Fibroblast of skin of right biceps (primary cell): ENCODE measurements around the gene RET.
A peak's percentile ranks its signal among the peaks of the same experiment; 100 is the strongest.
"Not testable (repeated sequence)": the region's sequence is repeated elsewhere in the genome, so short reads cannot be mapped to it uniquely, and the experiment has no call there.

ENCODE experiments used
- DNase-seq: peaks from one replicate; pipeline ENCODE4 v3.0.0-alpha.2; 2013

Gene RET

GRCh38 chr10:43079856-43080255 is 3.0 kb downstream of the RET start:
- no peak for DNase-seq

- no peak for DNase-seq
Measured at GRCh38 chr10:43082087-43082486, 5.2 kb downstream of the RET start.

- DNase-seq = no peak
Measured at GRCh38 chr10:43082746-43083145, 5.9 kb downstream of the RET start.

GRCh38 chr10:43083764-43084163 is 6.9 kb downstream of the RET start:
- DNase-seq = no peak

GRCh38 chr10:43084812-43085211 is 7.9 kb downstream of the RET start:
- DNase-seq = no peak

- DNase-seq = no peak
Measured at GRCh38 chr10:43086321-43086942, 9.6 kb downstream of the RET start.

GRCh38 chr10:43089519-43089918 is 12.7 kb downstream of the RET start:
- no peak for DNase-seq

- no peak for DNase-seq
Measured at GRCh38 chr10:43090188-43090587, 13.3 kb downstream of the RET start.

- no peak for DNase-seq
Measured at GRCh38 chr10:43090664-43091063, 13.8 kb downstream of the RET start.

- DNase-seq = no peak
Measured at GRCh38 chr10:43091846-43092245, 15.0 kb downstream of the RET start.

GRCh38 chr10:43093423-43094076 is 16.7 kb downstream of the RET start:
- no peak for DNase-seq

GRCh38 chr10:43094085-43094484 is 17.2 kb downstream of the RET start:
- no peak for DNase-seq

- DNase-seq = not testable (repeated sequence)
Measured at GRCh38 chr10:43099339-43099738, 22.5 kb downstream of the RET start.

GRCh38 chr10:43099928-43100327 is 23.1 kb downstream of the RET start:
- DNase-seq = no peak

- DNase-seq = no peak
Measured at GRCh38 chr10:43100366-43100765, 23.5 kb downstream of the RET start.

- DNase-seq = no peak
Measured at GRCh38 chr10:43102063-43102828, 25.4 kb downstream of the RET start.

- peak; percentile 73 for DNase-seq
Measured at GRCh38 chr10:43105102-43105955, 28.5 kb downstream of the RET start.

- no peak for DNase-seq
Measured at GRCh38 chr10:43105956-43106229, 29.0 kb downstream of the RET start.

- DNase-seq = no peak
Measured at GRCh38 chr10:43106256-43107091, 29.6 kb downstream of the RET start.

GRCh38 chr10:43108951-43109350 is 32.1 kb downstream of the RET start:
- no peak for DNase-seq

GRCh38 chr10:43109671-43110249 is 32.9 kb downstream of the RET start:
- no peak for DNase-seq
